ENCODE measurements around the gene MTCL1. TPM values are rescaled to one million over a fixed set of nuclear protein-coding genes. Genes with fewer than 3 reads are reported as not detected.

MTCL1 gene
- polyA plus RNA-seq, 3 donors: not detected

- H3K27me3 ChIP-seq (ENCODE audit: control insufficient read depth in 2 of 2, insufficient read depth in 2 of 2, low read length in 2 of 2): peaks cover 24 to 44% of the 10 kb centered on the region in 2 donors
- peaks cover 20% of the 10 kb centered on the region for H3K4me1 Mint-ChIP-seq
- intact Hi-C loops (cut with micrococcal nuclease): loop anchor here (5.0 kb wide), 1 partner anchor 287 kb away; no protein-coding TSS in a partner anchor
These were observed 5.4 kb upstream of the MTCL1 start for GRCh38 chr18:8699948-8700347.

GRCh38 chr18:8701546-8702118, 3.7 kb upstream of the MTCL1 start:
- Mint-ChIP-seq H3K27me3 (ENCODE audit: low read depth in 3 of 3) (peaks cover 33 to 59% (median 44%) of the 10 kb centered on the region in 3 donors), H3K36me3 (peaks cover under 1 to 4% of the 10 kb centered on the region in 2 donors), H3K27ac (no peak overlapping the region), H3K4me3 (peak overlapping the region in 1 of 2 donors; percentile 56), H3K9me3 (peaks cover 0 to 14% (median under 1%) of the 10 kb centered on the region in 7 donors), H3K4me1 (peaks cover 19% of the 10 kb centered on the region)
- no peak for DNase-seq
- Histone ChIP-seq H3K4me2 (replicated peaks; ENCODE audit: extremely low read depth, low read length, poor library complexity, severe bottlenecking) (no peak overlapping the region), H3K9ac (ENCODE audit: insufficient read depth, low read length, poor library complexity, severe bottlenecking) (no peak overlapping the region), H3K27me3 (ENCODE audit: control insufficient read depth in 2 of 2, insufficient read depth in 2 of 2, low read length in 2 of 2) (peaks cover 27 to 47% of the 10 kb centered on the region in 2 donors), H3K27ac (ENCODE audit: low read depth in 1 of 2, low read length in 2 of 2) (no peak overlapping the region), H2AFZ (ENCODE audit: insufficient read depth, low read depth, low read length, poor library complexity, severe bottlenecking) (no peak overlapping the region), H3K79me2 (ENCODE audit: insufficient read depth, low read length) (no peaks in the 10 kb centered on the region), H3K4me1 (ENCODE audit: control insufficient read depth in 1 of 2, insufficient read depth in 2 of 2, low read length in 2 of 2) (peaks cover 13 to 19% of the 10 kb centered on the region in 2 donors), H3K4me3 (replicated peaks in 1 of 3; ENCODE audit: low read depth in 2 of 3, low read length in 3 of 3) (no peak overlapping the region), H3K36me3 (replicated peaks in 1 of 2; ENCODE audit: control insufficient read depth in 1 of 2, insufficient read depth in 2 of 2, low read length in 2 of 2) (no peaks in the 10 kb centered on the region), H3K9me3 (replicated peaks in 1 of 2; ENCODE audit: control insufficient read depth in 1 of 2, insufficient read depth in 1 of 2, low read length in 2 of 2) (peaks cover 3 to 10% of the 10 kb centered on the region in 2 donors), H4K20me1 (ENCODE audit: insufficient read depth, low read length) (no peaks in the 10 kb centered on the region)
- intact Hi-C loops (cut with micrococcal nuclease): no loop called here
- 70% methylated on average over 9 of the region's 9 CpGs for WGBS (ENCODE audit: insufficient coverage)
- TF ChIP-seq CTCF (IDR thresholded peaks at IDR 0.05): no peak

More at GRCh38 chr18:8699948-8700347, 5.4 kb upstream of the MTCL1 start:
- no peaks in the 10 kb centered on the region for H3K79me2 ChIP-seq (ENCODE audit: insufficient read depth, low read length)
- Mint-ChIP-seq H3K36me3 (peaks cover 0 to 4% of the 10 kb centered on the region in 2 donors), H3K27ac (no peak overlapping the region), H3K4me3 (peak overlapping the region in 1 of 2 donors; percentile 32), H3K27me3 (ENCODE audit: low read depth in 3 of 3) (peaks cover 33 to 53% (median 42%) of the 10 kb centered on the region in 3 donors), H3K9me3 (peaks cover 0 to 14% (median 0%) of the 10 kb centered on the region in 7 donors)
- 37% methylated on average over 2 of the region's 2 CpGs for WGBS (ENCODE audit: insufficient coverage)
- H2AFZ ChIP-seq (ENCODE audit: insufficient read depth, low read depth, low read length, poor library complexity, severe bottlenecking): no peak overlapping the region
- H3K9ac ChIP-seq (ENCODE audit: insufficient read depth, low read length, poor library complexity, severe bottlenecking): no peak overlapping the region
- H3K36me3 ChIP-seq (replicated peaks in 1 of 2; ENCODE audit: control insufficient read depth in 1 of 2, insufficient read depth in 2 of 2, low read length in 2 of 2): no peaks in the 10 kb centered on the region
- H3K9me3 ChIP-seq (replicated peaks in 1 of 2; ENCODE audit: control insufficient read depth in 1 of 2, insufficient read depth in 1 of 2, low read length in 2 of 2): peaks cover 3 to 10% of the 10 kb centered on the region in 2 donors
- no peaks in the 10 kb centered on the region for H4K20me1 ChIP-seq (ENCODE audit: insufficient read depth, low read length)
- H3K4me3 ChIP-seq (replicated peaks in 1 of 3; ENCODE audit: low read depth in 2 of 3, low read length in 3 of 3): no peak overlapping the region
- peaks cover 10% of the 10 kb centered on the region in 2 donors for H3K4me1 ChIP-seq (ENCODE audit: control insufficient read depth in 1 of 2, insufficient read depth in 2 of 2, low read length in 2 of 2)
- no peak for TF ChIP-seq CTCF (IDR thresholded peaks at IDR 0.05)
- H3K4me2 ChIP-seq (replicated peaks; ENCODE audit: extremely low read depth, low read length, poor library complexity, severe bottlenecking): no peak overlapping the region
- no peak for DNase-seq
- no peak overlapping the region for H3K27ac ChIP-seq (ENCODE audit: low read depth in 1 of 2, low read length in 2 of 2)
